Memory B cell (primary cell): ENCODE results near the gene ADAM12.
"Not testable (repeated sequence)": the region's sequence is repeated elsewhere in the genome, so short reads cannot be mapped to it uniquely, and the experiment has no call there.

ENCODE experiments used
- ATAC-seq: fragments of 150-1000 bp; cut with Tn5 transposase; 2 replicates; pipeline ENCODE4 v1.10.0; 2021; ENCODE audit warnings: low read depth, mild to moderate bottlenecking, moderate library complexity
- DNase-seq, 2 donors: peaks; one replicate each; pipeline ENCODE4 v3.0.0; 2022; ENCODE audit warnings: low spot score in 2 of 2
- H3K27ac Mint-ChIP-seq: one replicate; pipeline ENCODE4 v1.8.0; 2022; ENCODE audit warnings: mild to moderate bottlenecking, moderate library complexity, mixed read lengths
- H3K27me3 Mint-ChIP-seq: one replicate; pipeline ENCODE4 v1.8.0; 2022; ENCODE audit warnings: mixed read lengths
- H3K36me3 Mint-ChIP-seq: one replicate; pipeline ENCODE4 v1.8.0; 2022; ENCODE audit warnings: mild to moderate bottlenecking, mixed read lengths
- H3K4me1 Mint-ChIP-seq: one replicate; pipeline ENCODE4 v1.8.0; 2022; ENCODE audit warnings: mixed read lengths
- H3K4me3 Mint-ChIP-seq: one replicate; pipeline ENCODE4 v1.8.0; 2022; ENCODE audit warnings: mild to moderate bottlenecking, moderate library complexity, mixed read lengths
- H3K9me3 Mint-ChIP-seq: one replicate; pipeline ENCODE4 v1.8.0; 2022; ENCODE audit warnings: mixed read lengths

ADAM12 gene

GRCh38 chr10:126047749-126048148 lies 340.5 kb downstream of the ADAM12 start:
- not testable (repeated sequence) for H3K4me3 Mint-ChIP-seq

GRCh38 chr10:126046831-126047230 lies 341.4 kb downstream of the ADAM12 start:
- Mint-ChIP-seq H3K4me1 (peaks cover 7% of the 10 kb centered on the region), H3K9me3 (no peaks in the 10 kb centered on the region), H3K4me3 (no peak overlapping the region), H3K27ac (no peak overlapping the region), H3K36me3 (peaks cover 1% of the 10 kb centered on the region), H3K27me3 (peaks cover 7% of the 10 kb centered on the region)
- DNase-seq (no peak), ATAC-seq (no peak)

More at GRCh38 chr10:126047749-126048148, 340.5 kb downstream of the ADAM12 start:
- not testable (repeated sequence) for H3K9me3 Mint-ChIP-seq, H3K27me3 Mint-ChIP-seq, H3K4me1 Mint-ChIP-seq, DNase-seq, ATAC-seq, H3K36me3 Mint-ChIP-seq
- H3K27ac Mint-ChIP-seq, result peak overlapping the region; percentile 52

GRCh38 chr10:126045861-126046260 lies 342.4 kb downstream of the ADAM12 start:
- no peaks in the 10 kb centered on the region for H3K27me3 Mint-ChIP-seq
- no peaks in the 10 kb centered on the region for H3K36me3 Mint-ChIP-seq
- no peak overlapping the region for H3K4me3 Mint-ChIP-seq
- H3K9me3 Mint-ChIP-seq, result no peaks in the 10 kb centered on the region
- ATAC-seq (no peak), DNase-seq (no peak)
- H3K27ac Mint-ChIP-seq, result no peak overlapping the region
- H3K4me1 Mint-ChIP-seq, result peaks cover 12% of the 10 kb centered on the region

GRCh38 chr10:126043389-126043788 lies 344.9 kb downstream of the ADAM12 start:
- ATAC-seq (no peak), DNase-seq (no peak)
- Mint-ChIP-seq H3K9me3 (no peaks in the 10 kb centered on the region), H3K27ac (peak overlapping the region; percentile 100), H3K4me1 (peaks cover 22% of the 10 kb centered on the region), H3K4me3 (no peak overlapping the region), H3K27me3 (no peaks in the 10 kb centered on the region), H3K36me3 (no peaks in the 10 kb centered on the region)

- Mint-ChIP-seq H3K27me3 (no peaks in the 10 kb centered on the region), H3K27ac (peak overlapping the region; percentile 100), H3K4me1 (peaks cover 22% of the 10 kb centered on the region), H3K9me3 (no peaks in the 10 kb centered on the region), H3K36me3 (no peaks in the 10 kb centered on the region), H3K4me3 (no peak overlapping the region)
- DNase-seq (peak in 1 of 2 donors; percentile 30), ATAC-seq (no peak)
Measured at GRCh38 chr10:126042906-126043305, 345.4 kb downstream of the ADAM12 start.

GRCh38 chr10:126042354-126042753 lies 345.9 kb downstream of the ADAM12 start:
- DNase-seq (no peak), ATAC-seq (peak; percentile 33)
- Mint-ChIP-seq H3K4me1 (peaks cover 23% of the 10 kb centered on the region), H3K9me3 (no peaks in the 10 kb centered on the region), H3K27me3 (no peaks in the 10 kb centered on the region), H3K4me3 (peak overlapping the region; percentile 74), H3K27ac (peak overlapping the region; percentile 100), H3K36me3 (no peaks in the 10 kb centered on the region)

- Mint-ChIP-seq H3K4me1 (peaks cover 26% of the 10 kb centered on the region), H3K4me3 (peak overlapping the region; percentile 74), H3K27me3 (no peaks in the 10 kb centered on the region), H3K9me3 (no peaks in the 10 kb centered on the region), H3K27ac (peak overlapping the region; percentile 100), H3K36me3 (no peaks in the 10 kb centered on the region)
- DNase-seq (peak; percentile 80 to 93), ATAC-seq (peak; percentile 85)
Measured at GRCh38 chr10:126041804-126042231, 346.5 kb downstream of the ADAM12 start.

- no peaks in the 10 kb centered on the region for H3K9me3 Mint-ChIP-seq
- peak overlapping the region; percentile 100 for H3K27ac Mint-ChIP-seq
- peak overlapping the region; percentile 57 for H3K4me3 Mint-ChIP-seq
- ATAC-seq (no peak), DNase-seq (no peak)
- H3K4me1 Mint-ChIP-seq, result peaks cover 33% of the 10 kb centered on the region
- H3K27me3 Mint-ChIP-seq, result no peaks in the 10 kb centered on the region
- H3K36me3 Mint-ChIP-seq, result no peaks in the 10 kb centered on the region
Measured at GRCh38 chr10:126041117-126041516, 347.2 kb downstream of the ADAM12 start.

- ATAC-seq, result no peak
- peak overlapping the region; percentile 100 for H3K27ac Mint-ChIP-seq
Measured at GRCh38 chr10:126037946-126038345, 350.3 kb downstream of the ADAM12 start.

GRCh38 chr10:126036515-126036914 lies 351.8 kb downstream of the ADAM12 start:
- peaks cover 3% of the 10 kb centered on the region for H3K9me3 Mint-ChIP-seq
- peak overlapping the region; percentile 100 for H3K27ac Mint-ChIP-seq
- no peak for DNase-seq
- no peak overlapping the region for H3K4me3 Mint-ChIP-seq
- H3K27me3 Mint-ChIP-seq, result no peaks in the 10 kb centered on the region
- H3K4me1 Mint-ChIP-seq, result peaks cover 29% of the 10 kb centered on the region
- H3K36me3 Mint-ChIP-seq, result no peaks in the 10 kb centered on the region
- ATAC-seq, result peak; percentile 76

More at GRCh38 chr10:126037946-126038345, 350.3 kb downstream of the ADAM12 start:
- no peaks in the 10 kb centered on the region for H3K36me3 Mint-ChIP-seq
- H3K4me1 Mint-ChIP-seq, result peaks cover 36% of the 10 kb centered on the region
- H3K4me3 Mint-ChIP-seq, result no peak overlapping the region
- peaks cover 3% of the 10 kb centered on the region for H3K9me3 Mint-ChIP-seq
- DNase-seq, result no peak
- H3K27me3 Mint-ChIP-seq, result no peaks in the 10 kb centered on the region

- H3K4me1 Mint-ChIP-seq, result peaks cover 17% of the 10 kb centered on the region
- no peak for ATAC-seq
- no peak for DNase-seq
- H3K36me3 Mint-ChIP-seq, result no peaks in the 10 kb centered on the region
- no peak overlapping the region for H3K27ac Mint-ChIP-seq
- H3K4me3 Mint-ChIP-seq, result no peak overlapping the region
- no peaks in the 10 kb centered on the region for H3K27me3 Mint-ChIP-seq
- H3K9me3 Mint-ChIP-seq, result peaks cover 3% of the 10 kb centered on the region
Measured at GRCh38 chr10:126034586-126034985, 353.7 kb downstream of the ADAM12 start.

GRCh38 chr10:126029999-126030398 lies 358.3 kb downstream of the ADAM12 start:
- Mint-ChIP-seq H3K4me3 (no peak overlapping the region), H3K27me3 (no peaks in the 10 kb centered on the region), H3K27ac (no peak overlapping the region), H3K36me3 (peaks cover 6% of the 10 kb centered on the region), H3K4me1 (no peaks in the 10 kb centered on the region), H3K9me3 (peaks cover 11% of the 10 kb centered on the region)
- ATAC-seq, result no peak
- DNase-seq, result no peak

GRCh38 chr10:126027692-126028091 lies 360.6 kb downstream of the ADAM12 start:
- peaks cover 9% of the 10 kb centered on the region for H3K9me3 Mint-ChIP-seq
- ATAC-seq (no peak), DNase-seq (no peak)
- peak overlapping the region; percentile 10 for H3K27ac Mint-ChIP-seq
- H3K4me3 Mint-ChIP-seq, result no peak overlapping the region
- no peaks in the 10 kb centered on the region for H3K4me1 Mint-ChIP-seq
- H3K36me3 Mint-ChIP-seq, result peaks cover 6% of the 10 kb centered on the region
- no peaks in the 10 kb centered on the region for H3K27me3 Mint-ChIP-seq

- Mint-ChIP-seq H3K4me3 (no peak overlapping the region), H3K27me3 (peaks cover 5% of the 10 kb centered on the region), H3K9me3 (peaks cover 3% of the 10 kb centered on the region), H3K4me1 (no peaks in the 10 kb centered on the region), H3K27ac (no peak overlapping the region), H3K36me3 (peaks cover 3% of the 10 kb centered on the region)
- no peak for DNase-seq
- ATAC-seq, result no peak
Measured at GRCh38 chr10:126022841-126023240, 365.4 kb downstream of the ADAM12 start.

GRCh38 chr10:126021833-126022500 lies 366.3 kb downstream of the ADAM12 start:
- DNase-seq (no peak), ATAC-seq (no peak)
- Mint-ChIP-seq H3K4me3 (no peak overlapping the region), H3K36me3 (peaks cover 3% of the 10 kb centered on the region), H3K9me3 (peaks cover 3% of the 10 kb centered on the region), H3K27ac (no peak overlapping the region), H3K27me3 (peaks cover 5% of the 10 kb centered on the region), H3K4me1 (no peaks in the 10 kb centered on the region)
